NB4 (cell line): ENCODE results near the gene MTMR3.

Source experiments
- DNase-seq: peaks from one replicate; pipeline ENCODE4 v3.0.0; 2010; ENCODE audit warnings: low read depth
- H3K4me3 ChIP-seq: one replicate; pipeline ENCODE4 v1.5.1; 2011; ENCODE audit warnings: mild to moderate bottlenecking, low read depth, low read length, moderate library complexity
- CTCF ChIP-seq: IDR thresholded peaks from one replicate; pipeline ENCODE4 v1.5.1; 2012; ENCODE audit warnings: low read depth, low read length
- MAX ChIP-seq: IDR thresholded peaks from 2 replicates; pipeline ENCODE4 v1.6.1; 2011; ENCODE audit warnings: low read depth, low read length
- MYC ChIP-seq: IDR thresholded peaks from 2 replicates; pipeline ENCODE4 v1.6.1; 2011; ENCODE audit warnings: low read depth, low read length
- POLR2A ChIP-seq: IDR thresholded peaks from 2 replicates; pipeline ENCODE4 v1.6.1; 2011; ENCODE audit warnings: mild to moderate bottlenecking; ENCODE audit not compliant: insufficient read length; ENCODE audit errors: extremely low read depth

MTMR3 gene

GRCh38 chr22:29839039-29839438 is 43.9 kb upstream of the MTMR3 start:
- H3K4me3 ChIP-seq: no peak overlapping the region
- TF ChIP-seq CTCF: no peak
- TF ChIP-seq MYC: no peak
- no peak for TF ChIP-seq POLR2A
- TF ChIP-seq MAX: no peak
- DNase-seq: no peak

- peak; percentile 38 for DNase-seq
- H3K4me3 ChIP-seq: no peak overlapping the region
- TF ChIP-seq CTCF (no peak), MYC (no peak), POLR2A (no peak), MAX (no peak)
Observed at GRCh38 chr22:29840498-29840897, 42.5 kb upstream of the MTMR3 start.

- TF ChIP-seq CTCF: no peak
- no peak for TF ChIP-seq POLR2A
- TF ChIP-seq MAX: no peak
- TF ChIP-seq MYC: no peak
- DNase-seq: no peak
- H3K4me3 ChIP-seq: no peak overlapping the region
Observed at GRCh38 chr22:29842172-29842571, 40.8 kb upstream of the MTMR3 start.

- no peak for DNase-seq
- no peak overlapping the region for H3K4me3 ChIP-seq
- TF ChIP-seq POLR2A (no peak), MYC (no peak)
Observed at GRCh38 chr22:29842740-29843139, 40.2 kb upstream of the MTMR3 start.

- no peak for DNase-seq
- H3K4me3 ChIP-seq: no peak overlapping the region
- TF ChIP-seq MYC (no peak), MAX (no peak)
Observed at GRCh38 chr22:29846290-29846689, 36.7 kb upstream of the MTMR3 start.

GRCh38 chr22:29848111-29848510 is 34.9 kb upstream of the MTMR3 start:
- no peak overlapping the region for H3K4me3 ChIP-seq
- DNase-seq: no peak
- TF ChIP-seq POLR2A: no peak
- TF ChIP-seq CTCF: no peak
- no peak for TF ChIP-seq MYC
- TF ChIP-seq MAX: no peak

GRCh38 chr22:29854432-29854831 is 28.5 kb upstream of the MTMR3 start:
- TF ChIP-seq CTCF: no peak
- no peak for TF ChIP-seq POLR2A
- no peak for TF ChIP-seq MAX
- TF ChIP-seq MYC: no peak
- DNase-seq: no peak

More at GRCh38 chr22:29854432-29854831, 28.5 kb upstream of the MTMR3 start:
- no peak overlapping the region for H3K4me3 ChIP-seq
